Neuronal stem cell (in vitro differentiated cells): Measurements from ENCODE around the gene CENPP.

ENCODE experiments used
- DNase-seq: peaks from one replicate; pipeline ENCODE4 v3.0.0-alpha.2; 2013; ENCODE audit warnings: low spot score
- H2AFZ ChIP-seq: one replicate; pipeline ENCODE4 v1.6.1; 2013; ENCODE audit warnings: mild to moderate bottlenecking, low read length, inconsistent platforms
- H2AK5ac ChIP-seq: 2 replicates; pipeline ENCODE4 v1.6.1; 2013; ENCODE audit warnings: low read depth, mild to moderate bottlenecking, inconsistent platforms, low read length, moderate library complexity, mixed read lengths
- H2BK120ac ChIP-seq: 2 replicates; pipeline ENCODE4 v1.6.1; 2013; ENCODE audit warnings: low read depth, mild to moderate bottlenecking, inconsistent platforms, low read length, moderate library complexity, mixed read lengths
- H2BK12ac ChIP-seq: one replicate; pipeline ENCODE4 v1.6.1; 2013; ENCODE audit warnings: low read length, inconsistent platforms
- H2BK15ac ChIP-seq: 2 replicates; pipeline ENCODE4 v1.6.1; 2013; ENCODE audit warnings: mild to moderate bottlenecking, low read length, inconsistent platforms, mixed read lengths
- H2BK5ac ChIP-seq: one replicate; pipeline ENCODE4 v1.6.1; 2013; ENCODE audit warnings: inconsistent platforms, mild to moderate bottlenecking, low read length, moderate library complexity
- H3K14ac ChIP-seq: one replicate; pipeline ENCODE4 v1.6.1; 2013; ENCODE audit warnings: low read length, inconsistent platforms
- H3K18ac ChIP-seq: 2 replicates; pipeline ENCODE4 v1.6.1; 2013; ENCODE audit warnings: low read length, inconsistent platforms
- H3K23ac ChIP-seq: 2 replicates; pipeline ENCODE4 v1.6.1; 2013; ENCODE audit warnings: low read depth, mild to moderate bottlenecking, mixed read lengths, low read length, inconsistent platforms; ENCODE audit not compliant: poor library complexity
- H3K27ac ChIP-seq: replicated peaks from 3 replicates; pipeline ENCODE4 v1.5.1; 2013; ENCODE audit warnings: low read length, inconsistent platforms
- H3K27me3 ChIP-seq, 3 experiments: 2 replicates each; pipeline ENCODE4 v1.6.1; 2013; ENCODE audit warnings: low read length in 3 of 3, mild to moderate bottlenecking in 2 of 3, inconsistent platforms in 1 of 3, low read depth in 1 of 3, mixed read lengths in 1 of 3, moderate library complexity in 1 of 3; ENCODE audit not compliant: control insufficient read depth in 3 of 3, insufficient read depth in 3 of 3
- H3K36me3 ChIP-seq, 2 donors: replicated peaks in 1 of 2; 2 replicates each; pipeline ENCODE4 v1.6.1; 2013; ENCODE audit warnings: low read length in 2 of 2; ENCODE audit not compliant: control insufficient read depth in 2 of 2, insufficient read depth in 2 of 2
- H3K4ac ChIP-seq: 2 replicates; pipeline ENCODE4 v1.6.1; 2013; ENCODE audit warnings: inconsistent platforms, mild to moderate bottlenecking, low read length, moderate library complexity
- H3K4me1 ChIP-seq, 2 donors: 1 replicate in 1 of 2; 2 replicates in 1 of 2; pipeline ENCODE4 v1.6.1; 2013; ENCODE audit warnings: low read length in 2 of 2, low read depth in 1 of 2; ENCODE audit not compliant: control insufficient read depth in 2 of 2, insufficient read depth in 1 of 2
- H3K4me2 ChIP-seq: one replicate; pipeline ENCODE4 v1.6.1; 2013; ENCODE audit warnings: mild to moderate bottlenecking, low read length, inconsistent platforms; ENCODE audit not compliant: insufficient read depth, poor library complexity, severe bottlenecking
- H3K4me3 ChIP-seq, 2 donors: 2 replicates each; pipeline ENCODE4 v1.5.1; 2013; ENCODE audit warnings: low read length in 2 of 2, mild to moderate bottlenecking in 2 of 2, inconsistent platforms in 1 of 2, moderate library complexity in 1 of 2
- H3K79me1 ChIP-seq: one replicate; pipeline ENCODE4 v1.6.1; 2013; ENCODE audit warnings: low read depth, mild to moderate bottlenecking, inconsistent platforms, low read length, moderate library complexity
- H3K9ac ChIP-seq: one replicate; pipeline ENCODE4 v1.6.1; 2013; ENCODE audit warnings: mild to moderate bottlenecking, low read depth, low read length, inconsistent platforms; ENCODE audit not compliant: poor library complexity
- H3K9me3 ChIP-seq, 2 donors: replicated peaks in 1 of 2; 2 replicates each; pipeline versions ENCODE3 to v1.6.1; 2013; ENCODE audit warnings: low read length in 2 of 2, mild to moderate bottlenecking in 2 of 2, inconsistent platforms in 1 of 2, low read depth in 1 of 2, mixed read lengths in 1 of 2, moderate library complexity in 1 of 2; ENCODE audit not compliant: control insufficient read depth in 2 of 2, insufficient read depth in 1 of 2
- H4K8ac ChIP-seq: one replicate; pipeline ENCODE4 v1.6.1; 2013; ENCODE audit warnings: low read depth, mild to moderate bottlenecking, inconsistent platforms, low read length, moderate library complexity
- H4K91ac ChIP-seq: one replicate; pipeline ENCODE4 v1.6.1; 2013; ENCODE audit warnings: low read length, low read depth, mild to moderate bottlenecking, inconsistent platforms; ENCODE audit not compliant: poor library complexity
- WGBS, 2 donors: extraction: QIAGEN DNeasy Blood & Tissue Kit; methylation state at CpG; one replicate each; pipeline ENCODE4 v1.1.7; 2013; ENCODE audit warnings: missing lambda C conversion rate in 2 of 2, mixed read lengths in 1 of 2; ENCODE audit not compliant: insufficient read length in 2 of 2, insufficient replicate concordance in 1 of 2; ENCODE audit errors: extremely low coverage in 2 of 2; 5-methylcytosine and 5-hydroxymethylcytosine counted together

CENPP gene

GRCh38 chr9:92482805-92483204, 157.1 kb downstream of the CENPP start:
- Histone ChIP-seq H3K14ac (no peak overlapping the region), H3K23ac (no peak overlapping the region), H3K4ac (no peak overlapping the region), H2BK15ac (no peak overlapping the region), H3K18ac (no peak overlapping the region), H2BK120ac (no peak overlapping the region), H4K8ac (no peak overlapping the region), H3K27ac (no peak overlapping the region), H3K79me1 (no peaks in the 10 kb centered on the region), H3K27me3 (no peaks in the 10 kb centered on the region), H3K9me3 (no peaks in the 10 kb centered on the region), H2AFZ (no peak overlapping the region), H2BK12ac (no peak overlapping the region), H3K4me3 (no peak overlapping the region), H3K4me2 (no peak overlapping the region), H3K36me3 (no peaks in the 10 kb centered on the region), H4K91ac (no peak overlapping the region), H3K4me1 (no peaks in the 10 kb centered on the region), H3K9ac (no peak overlapping the region), H2BK5ac (no peak overlapping the region), H2AK5ac (no peak overlapping the region)
- DNase-seq, result no peak

DNA sequence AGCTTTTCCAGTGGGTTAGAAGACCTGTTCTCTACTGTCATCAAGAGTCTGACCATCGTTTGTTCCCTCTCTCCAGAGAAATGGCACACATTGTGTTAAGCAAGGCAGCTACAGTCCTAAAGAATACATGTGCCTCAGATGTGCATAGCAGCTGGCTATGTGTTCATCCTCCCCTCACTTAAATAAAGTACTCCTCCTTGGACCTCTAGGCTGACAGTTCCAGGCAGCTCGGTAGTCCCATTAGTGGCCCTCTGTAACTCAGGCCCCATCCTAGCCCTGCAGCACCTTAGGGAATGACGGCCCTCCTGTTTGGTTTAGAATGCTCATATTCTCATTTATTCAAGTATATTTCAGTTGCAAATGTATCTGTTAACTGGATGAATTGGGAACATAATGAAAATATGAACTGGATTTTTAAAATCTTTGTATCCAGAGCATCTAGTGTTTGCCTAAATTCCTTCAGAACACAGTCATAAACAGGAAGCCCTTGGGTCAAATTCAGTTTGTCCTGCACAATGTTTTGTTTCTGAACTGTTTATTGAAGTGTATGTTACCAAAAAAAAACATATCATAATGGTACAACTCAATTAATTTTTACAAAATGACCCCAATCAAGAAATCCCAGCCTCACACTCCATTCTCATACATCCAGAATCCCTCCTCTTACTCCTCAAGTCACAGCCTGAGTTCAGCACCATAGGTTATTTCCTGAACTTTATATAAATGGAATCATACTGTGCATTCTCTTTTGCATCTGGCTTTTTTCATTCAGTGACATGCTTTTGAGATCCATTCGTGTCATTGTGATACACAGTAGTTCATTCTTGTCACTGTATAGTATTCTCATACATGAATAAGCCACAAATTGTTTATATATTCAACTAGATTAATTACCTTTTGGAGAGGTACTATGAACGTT, 158.1 kb downstream of the CENPP start:
- H3K4me2 ChIP-seq, result no peak overlapping the region
- no peak overlapping the region for H2BK5ac ChIP-seq
- DNase-seq, result no peak
- no CpG with 5 or more reads among the region's 5 CpGs for WGBS, 2 donors
- H3K27me3 ChIP-seq, result no peaks in the 10 kb centered on the region
- H3K36me3 ChIP-seq, result no peaks in the 10 kb centered on the region
- H3K23ac ChIP-seq, result no peak overlapping the region
- no peaks in the 10 kb centered on the region for H3K4me1 ChIP-seq
- H2AFZ ChIP-seq, result no peak overlapping the region
- no peak overlapping the region for H3K4me3 ChIP-seq
- H3K14ac ChIP-seq, result no peak overlapping the region
- no peaks in the 10 kb centered on the region for H3K9me3 ChIP-seq
- H3K18ac ChIP-seq, result no peak overlapping the region
- no peak overlapping the region for H3K9ac ChIP-seq
- no peak overlapping the region for H4K8ac ChIP-seq
- H4K91ac ChIP-seq, result no peak overlapping the region
- H3K4ac ChIP-seq, result no peak overlapping the region
- H2AK5ac ChIP-seq, result no peak overlapping the region
- no peak overlapping the region for H3K27ac ChIP-seq
- no peak overlapping the region for H2BK120ac ChIP-seq
- no peak overlapping the region for H2BK15ac ChIP-seq
- no peaks in the 10 kb centered on the region for H3K79me1 ChIP-seq
- no peak overlapping the region for H2BK12ac ChIP-seq

DNA sequence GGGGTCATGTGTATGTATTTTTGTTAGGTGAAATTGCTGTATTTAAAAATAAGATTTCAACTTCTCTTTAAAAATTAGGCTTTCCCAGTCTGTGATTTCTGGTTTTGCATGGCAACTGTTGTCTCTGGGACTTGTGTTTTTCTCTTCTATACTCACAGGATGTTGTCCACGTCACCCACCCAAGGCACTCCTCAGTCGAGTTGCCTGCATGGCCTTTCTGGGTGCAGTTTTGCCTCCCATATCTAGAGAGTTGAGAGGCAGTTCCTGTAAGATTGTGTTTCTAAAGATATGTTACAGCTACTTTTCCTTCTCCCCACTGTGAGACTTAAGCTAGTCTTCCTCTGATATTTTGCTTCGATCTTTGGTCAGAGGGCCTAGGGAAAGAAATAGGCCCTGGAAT, 158.8 kb downstream of the CENPP start:
- Histone ChIP-seq H2BK12ac (no peak overlapping the region), H3K36me3 (no peaks in the 10 kb centered on the region), H3K23ac (no peak overlapping the region), H2AK5ac (no peak overlapping the region), H4K91ac (no peak overlapping the region), H3K9ac (no peak overlapping the region), H3K27ac (no peak overlapping the region), H3K4me2 (no peak overlapping the region), H3K18ac (no peak overlapping the region), H3K4ac (no peak overlapping the region), H2BK5ac (no peak overlapping the region), H4K8ac (no peak overlapping the region), H2BK120ac (no peak overlapping the region), H3K4me1 (no peaks in the 10 kb centered on the region), H2AFZ (no peak overlapping the region), H3K27me3 (no peaks in the 10 kb centered on the region), H3K9me3 (no peaks in the 10 kb centered on the region), H3K79me1 (no peaks in the 10 kb centered on the region), H2BK15ac (no peak overlapping the region), H3K14ac (no peak overlapping the region), H3K4me3 (no peak overlapping the region)
- DNase-seq, result no peak
- no CpG with 5 or more reads among the region's 3 CpGs for WGBS, 2 donors

DNA sequence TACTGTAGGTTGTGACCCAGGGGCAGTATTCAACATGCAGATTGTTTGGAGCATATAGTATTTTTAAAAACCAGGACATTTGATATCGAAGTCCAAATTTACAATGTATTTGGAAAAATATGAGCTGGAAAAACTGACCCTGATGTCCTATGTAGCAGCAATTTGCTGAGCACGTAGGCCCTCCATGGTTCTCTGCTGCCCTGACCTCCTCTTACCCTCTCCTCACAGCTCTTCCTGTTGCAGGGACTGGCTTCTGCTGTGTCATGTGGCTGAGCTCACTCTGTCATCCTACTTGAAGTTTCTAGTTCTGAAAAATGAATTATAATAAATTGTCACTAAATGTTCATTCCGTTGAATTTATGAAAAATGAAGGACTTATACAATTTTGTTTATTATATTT, 160.6 kb downstream of the CENPP start:
- Histone ChIP-seq H4K91ac (no peak overlapping the region), H3K4me2 (no peak overlapping the region), H4K8ac (no peak overlapping the region), H3K36me3 (no peaks in the 10 kb centered on the region), H3K9ac (no peak overlapping the region), H2BK12ac (no peak overlapping the region), H3K18ac (no peak overlapping the region), H2AFZ (no peak overlapping the region), H3K79me1 (no peaks in the 10 kb centered on the region), H3K27ac (no peak overlapping the region), H3K4me3 (no peak overlapping the region), H2BK5ac (no peak overlapping the region), H3K23ac (no peak overlapping the region), H3K14ac (no peak overlapping the region), H3K9me3 (no peaks in the 10 kb centered on the region), H2AK5ac (no peak overlapping the region), H2BK15ac (no peak overlapping the region), H3K27me3 (no peaks in the 10 kb centered on the region), H3K4ac (no peak overlapping the region), H2BK120ac (no peak overlapping the region), H3K4me1 (no peaks in the 10 kb centered on the region)
- no peak for DNase-seq
- no CpG with 5 or more reads among the region's 3 CpGs for WGBS, 2 donors
